Measurements from ENCODE around the gene CRIM1. TPM values are rescaled to one million over a fixed set of nuclear protein-coding genes. Genes with fewer than 3 reads are reported as not detected.

Gene CRIM1
- total RNA-seq, 1 donor: 949 TPM

DNA sequence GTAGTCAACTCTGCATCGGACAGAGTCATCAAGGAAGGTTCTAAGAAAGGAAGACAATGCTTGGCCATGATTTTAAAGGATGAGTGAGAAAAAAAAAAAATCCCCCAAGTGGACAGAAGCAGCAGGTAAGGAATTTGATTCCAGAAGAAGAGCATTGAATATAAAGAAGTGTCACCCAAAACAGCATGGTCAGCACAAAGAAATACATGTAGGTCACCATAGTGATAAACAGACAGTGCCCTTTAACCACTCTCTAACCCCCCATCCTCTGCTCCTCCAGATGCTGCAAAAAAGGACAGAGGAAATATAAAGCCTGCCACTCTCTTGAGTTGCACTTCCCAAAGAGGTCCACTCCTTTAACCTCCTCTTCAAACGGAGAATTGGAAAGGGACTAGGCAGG, 219.0 kb downstream of the CRIM1 start:
- no peak overlapping the region for H3K4me3 ChIP-seq (ENCODE audit: low read depth, low read length)
- TF ChIP-seq, protein P1, sequence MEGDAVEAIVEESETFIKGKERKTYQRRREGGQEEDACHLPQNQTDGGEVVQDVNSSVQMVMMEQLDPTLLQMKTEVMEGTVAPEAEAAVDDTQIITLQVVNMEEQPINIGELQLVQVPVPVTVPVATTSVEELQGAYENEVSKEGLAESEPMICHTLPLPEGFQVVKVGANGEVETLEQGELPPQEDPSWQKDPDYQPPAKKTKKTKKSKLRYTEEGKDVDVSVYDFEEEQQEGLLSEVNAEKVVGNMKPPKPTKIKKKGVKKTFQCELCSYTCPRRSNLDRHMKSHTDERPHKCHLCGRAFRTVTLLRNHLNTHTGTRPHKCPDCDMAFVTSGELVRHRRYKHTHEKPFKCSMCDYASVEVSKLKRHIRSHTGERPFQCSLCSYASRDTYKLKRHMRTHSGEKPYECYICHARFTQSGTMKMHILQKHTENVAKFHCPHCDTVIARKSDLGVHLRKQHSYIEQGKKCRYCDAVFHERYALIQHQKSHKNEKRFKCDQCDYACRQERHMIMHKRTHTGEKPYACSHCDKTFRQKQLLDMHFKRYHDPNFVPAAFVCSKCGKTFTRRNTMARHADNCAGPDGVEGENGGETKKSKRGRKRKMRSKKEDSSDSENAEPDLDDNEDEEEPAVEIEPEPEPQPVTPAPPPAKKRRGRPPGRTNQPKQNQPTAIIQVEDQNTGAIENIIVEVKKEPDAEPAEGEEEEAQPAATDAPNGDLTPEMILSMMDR (IDR thresholded peaks at IDR 0.05; ENCODE audit: insufficient read depth, low read depth, low read length): no peak
- DNase-seq (ENCODE audit: low read depth): no peak

DNA sequence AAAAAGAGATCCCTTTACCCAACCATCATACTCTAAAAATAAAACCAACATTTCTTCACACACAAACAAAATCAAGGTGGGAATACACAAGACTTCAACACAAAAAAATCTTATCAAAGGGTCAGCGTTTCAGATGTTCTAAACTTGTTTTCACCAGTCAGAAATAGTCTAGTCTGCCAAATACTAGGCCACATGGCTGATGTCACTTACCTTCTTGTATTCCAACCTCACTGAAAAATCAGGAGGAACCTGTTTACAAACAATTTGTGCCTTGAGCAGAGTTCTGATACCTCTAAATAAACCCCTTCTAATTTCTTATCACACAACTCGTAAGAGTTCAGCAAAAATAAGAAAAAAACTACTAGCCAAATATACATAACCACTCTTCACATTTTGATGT, 222.3 kb downstream of the CRIM1 start:
- H3K4me3 ChIP-seq (ENCODE audit: low read depth, low read length): no peak overlapping the region
- DNase-seq (ENCODE audit: low read depth): no peak
- TF ChIP-seq, protein P1 (IDR thresholded peaks at IDR 0.05; ENCODE audit: insufficient read depth, low read depth, low read length): no peak

DNA sequence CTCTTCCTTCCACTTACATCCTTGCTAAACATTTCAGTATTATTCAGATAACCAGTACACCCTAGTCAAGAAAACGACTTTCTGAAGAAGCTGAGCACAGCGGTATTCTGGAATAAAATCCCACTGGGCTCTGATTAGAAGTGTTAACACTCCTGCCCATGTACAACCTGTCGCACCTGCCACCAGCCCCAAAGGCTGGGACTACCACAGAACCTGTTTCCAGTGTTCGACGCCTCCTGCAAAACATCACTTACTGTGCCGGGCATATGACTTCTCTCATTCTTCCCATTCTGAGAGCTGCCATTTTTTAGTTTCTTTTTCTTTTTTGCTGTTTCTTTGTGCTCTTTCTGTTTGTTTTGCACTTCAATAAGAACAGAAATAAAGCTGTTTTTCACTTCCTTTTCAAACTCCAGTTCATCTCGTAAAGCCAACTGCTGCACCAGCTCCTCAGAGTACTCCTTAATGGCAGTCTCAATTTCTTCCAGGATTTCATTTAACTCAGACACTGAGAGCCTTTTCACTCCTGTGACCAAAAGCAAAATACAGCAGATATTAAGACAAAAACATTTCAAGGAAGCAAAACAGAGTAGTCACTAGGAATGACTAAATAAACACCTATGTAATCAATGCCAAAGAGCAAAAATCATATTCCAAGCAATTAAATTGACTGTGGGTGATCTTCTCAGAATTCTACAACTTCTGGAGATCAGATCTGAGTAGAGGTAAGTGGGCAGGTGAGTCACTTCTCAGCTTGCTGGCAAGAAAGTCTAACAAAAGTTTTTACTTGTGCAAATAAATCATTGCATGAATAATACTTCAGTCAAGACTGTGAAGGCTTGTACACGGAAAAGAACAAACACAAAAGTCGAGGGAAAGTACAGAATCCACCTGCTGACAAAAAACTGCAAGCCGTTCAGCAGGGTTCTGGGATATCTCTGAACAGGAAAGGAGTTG, 223.0 kb downstream of the CRIM1 start:
- no peak for DNase-seq (ENCODE audit: low read depth)
- TF ChIP-seq, protein P1 (IDR thresholded peaks at IDR 0.05; ENCODE audit: insufficient read depth, low read depth, low read length): no peak

DNA sequence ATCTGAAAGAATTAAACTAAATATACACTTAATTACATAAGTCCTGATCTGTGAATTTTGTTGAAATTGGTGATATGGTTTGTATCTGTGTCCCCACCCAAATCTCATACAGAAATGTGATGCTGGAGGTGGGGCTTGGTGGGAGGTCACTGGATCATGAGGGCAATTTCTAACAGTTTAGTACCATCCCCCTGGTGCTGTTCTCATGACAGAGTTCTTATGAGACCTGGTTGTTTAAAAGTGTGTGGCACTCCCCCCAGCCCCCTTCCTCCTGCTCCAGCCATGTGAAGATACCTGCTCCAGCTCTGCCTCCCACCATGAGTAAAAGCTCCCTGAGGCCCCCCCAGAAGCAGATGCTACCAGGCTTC, 223.7 kb downstream of the CRIM1 start:
- DNase-seq (ENCODE audit: low read depth): no peak
- H3K4me3 ChIP-seq (ENCODE audit: low read depth, low read length): no peak overlapping the region
- TF ChIP-seq, protein P1 (IDR thresholded peaks at IDR 0.05; ENCODE audit: insufficient read depth, low read depth, low read length): no peak

More for the DNA sequence above, 223.0 kb downstream of the CRIM1 start:
- no peak overlapping the region for H3K4me3 ChIP-seq (ENCODE audit: low read depth, low read length)

DNA sequence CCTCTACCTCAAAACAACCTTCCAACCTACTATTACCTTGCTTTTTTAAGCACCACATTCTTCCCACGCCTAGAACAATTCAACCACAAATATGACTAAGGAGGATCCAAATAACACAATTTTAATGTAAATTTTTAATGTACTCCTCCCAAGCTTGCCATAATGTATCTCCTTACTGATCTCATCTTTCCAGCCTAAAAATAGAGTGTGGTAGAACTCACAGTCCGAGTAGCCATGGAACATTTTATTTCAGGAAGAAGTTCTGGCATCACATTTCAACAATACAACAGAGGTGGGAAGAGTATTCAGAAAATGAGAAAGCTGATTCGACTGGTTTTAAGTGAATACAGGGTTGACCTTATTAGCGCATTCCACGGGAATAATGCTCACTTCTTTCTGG, 227.0 kb downstream of the CRIM1 start:
- no peak for DNase-seq (ENCODE audit: low read depth)
- TF ChIP-seq, protein P1 (IDR thresholded peaks at IDR 0.05; ENCODE audit: insufficient read depth, low read depth, low read length): no peak
- no peak overlapping the region for H3K4me3 ChIP-seq (ENCODE audit: low read depth, low read length)

DNA sequence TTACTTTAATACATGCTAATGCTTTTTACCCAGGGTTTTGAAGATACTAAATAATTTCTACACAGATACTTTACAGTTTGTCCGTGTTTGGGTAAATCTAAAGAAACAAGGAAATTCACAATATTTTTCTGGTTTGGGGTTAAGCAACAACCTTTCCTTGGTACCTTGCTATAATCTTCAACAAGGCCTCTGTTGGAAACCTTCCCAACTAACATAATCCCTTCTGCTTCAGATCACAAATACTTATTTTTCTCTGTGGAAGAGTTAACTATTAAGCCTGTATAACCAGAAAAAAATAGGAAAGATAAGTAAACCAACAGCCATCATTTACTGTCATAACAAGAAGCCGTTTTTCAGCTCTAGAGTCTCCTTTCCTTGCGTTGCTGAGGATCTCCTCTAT, 227.4 kb downstream of the CRIM1 start:
- no peak for DNase-seq (ENCODE audit: low read depth)
- H3K4me3 ChIP-seq (ENCODE audit: low read depth, low read length): no peak overlapping the region
- TF ChIP-seq, protein P1 (IDR thresholded peaks at IDR 0.05; ENCODE audit: insufficient read depth, low read depth, low read length): no peak

All from fibroblast of villous mesenchyme (primary cell).